Loucy (cell line): ENCODE results near the gene IGDCC3.

Experiments
- H2AFZ ChIP-seq: fragments of 200-600 bp; sonication (generic); 2 replicates; pipeline ENCODE4 v1.6.0; 2016; ENCODE audit warnings: antibody characterized with exemption, mild to moderate bottlenecking, low read length, moderate library complexity
- H3F3A ChIP-seq: fragments of 200-600 bp; 2 replicates; pipeline ENCODE4 v1.6.0; 2016; ENCODE audit warnings: antibody characterized with exemption, low read depth, mild to moderate bottlenecking
- H3K27me3 ChIP-seq: fragments of 200-600 bp; sonication (generic); 2 replicates; pipeline ENCODE4 v1.6.1; 2014; ENCODE audit warnings: low read length, mild to moderate bottlenecking; ENCODE audit not compliant: insufficient read depth, poor library complexity, severe bottlenecking
- H3K36me3 ChIP-seq: fragments of 200-600 bp; sonication (generic); 2 replicates; pipeline ENCODE4 v1.6.1; 2016; ENCODE audit warnings: low read length; ENCODE audit not compliant: insufficient read depth
- H3K4me1 ChIP-seq: fragments of 200-600 bp; sonication (generic); 2 replicates; pipeline ENCODE4 v1.5.1; 2014; ENCODE audit warnings: low read length, mild to moderate bottlenecking; ENCODE audit not compliant: insufficient read depth, poor library complexity, severe bottlenecking
- H3K4me2 ChIP-seq: fragments of 200-600 bp; sonication (generic); 2 replicates; pipeline ENCODE4 v1.6.0; 2014; ENCODE audit warnings: antibody characterized with exemption, low read length, low read depth, mild to moderate bottlenecking; ENCODE audit not compliant: poor library complexity, severe bottlenecking
- H3K4me3 ChIP-seq: fragments of 200-600 bp; sonication (generic); 2 replicates; pipeline ENCODE4 v1.5.1; 2014; ENCODE audit warnings: low read length, mild to moderate bottlenecking, mixed read lengths; ENCODE audit not compliant: poor library complexity, severe bottlenecking
- H3K79me2 ChIP-seq: fragments of 200-600 bp; sonication (generic); 2 replicates; pipeline ENCODE4 v1.6.1; 2014; ENCODE audit warnings: low read length; ENCODE audit not compliant: insufficient read depth
- H3K9ac ChIP-seq: fragments of 200-600 bp; sonication (generic); 2 replicates; pipeline ENCODE4 v1.6.0; 2014; ENCODE audit warnings: mild to moderate bottlenecking, low read depth, low read length, moderate library complexity; ENCODE audit not compliant: poor library complexity, severe bottlenecking
- H3K9me2 ChIP-seq: fragments of 200-600 bp; sonication (generic); replicated peaks from 2 replicates; pipeline ENCODE4 v1.6.1; 2016; ENCODE audit warnings: low read depth, low read length, mixed read lengths
- H3K9me3 ChIP-seq: fragments of 200-600 bp; sonication (generic); 2 replicates; pipeline ENCODE4 v1.6.1; 2014; ENCODE audit warnings: mild to moderate bottlenecking, antibody characterized with exemption, low read length, low read depth; ENCODE audit not compliant: insufficient read depth
- H4K20me1 ChIP-seq: fragments of 200-600 bp; sonication (generic); 2 replicates; pipeline ENCODE4 v1.6.0; 2014; ENCODE audit warnings: antibody characterized with exemption, low read length, mild to moderate bottlenecking; ENCODE audit not compliant: insufficient read depth, poor library complexity, severe bottlenecking
- EZH2phosphoT487 ChIP-seq: fragments of 200-600 bp; IDR thresholded peaks from 2 replicates; pipeline ENCODE4 v1.6.1; 2018; ENCODE audit warnings: antibody characterized with exemption, mild to moderate bottlenecking, moderate library complexity, borderline replicate concordance
- TF ChIP-seq, protein P1 (sequence below): fragments of 200-600 bp; sonication (generic); conservative IDR thresholded peaks from 2 replicates; pipeline ENCODE4 v1.5.1; 2014; ENCODE audit warnings: mild to moderate bottlenecking, antibody characterized with exemption, low read length

IGDCC3 gene

DNA sequence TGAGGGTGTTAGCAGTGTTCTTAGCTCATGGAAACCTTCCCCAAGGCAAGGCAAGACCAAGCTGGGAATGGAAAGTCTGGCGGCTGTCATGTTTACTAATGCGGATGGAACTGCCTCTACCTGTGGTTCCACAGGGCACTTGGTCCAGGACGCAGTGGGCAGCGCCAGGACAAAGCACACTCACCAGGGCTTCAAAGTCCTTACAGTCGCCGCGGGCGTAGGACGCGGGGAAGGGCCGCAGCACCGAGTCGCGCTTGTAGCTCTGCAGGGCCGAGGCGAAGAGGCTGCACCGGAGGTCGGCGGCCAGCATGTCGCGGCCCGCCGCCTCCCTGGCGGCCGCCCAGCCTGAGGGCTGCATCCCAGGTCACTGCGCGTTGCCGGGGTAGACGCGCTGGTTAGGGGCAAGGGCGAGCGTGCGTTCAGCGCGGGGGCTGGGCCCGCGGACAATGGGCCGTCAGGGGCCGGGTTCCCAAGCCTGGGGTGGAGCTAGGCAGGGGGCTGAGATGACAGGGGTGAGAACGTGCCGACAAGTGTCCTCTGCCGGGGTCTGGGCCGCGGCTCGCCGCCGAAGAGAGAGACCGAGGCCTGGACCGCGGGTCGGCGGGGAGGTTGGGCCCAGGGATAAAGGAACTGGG, 91.6 kb downstream of the IGDCC3 start:
- no peaks in the 10 kb centered on the region for H3K9me2 ChIP-seq
- peak overlapping the region; percentile 90 for H3K4me2 ChIP-seq
- H3K4me3 ChIP-seq = peak overlapping the region; percentile 75
- peaks cover 42% of the 10 kb centered on the region for H3K4me1 ChIP-seq
- peak overlapping the region; percentile 85 for H2AFZ ChIP-seq
- peaks cover 48% of the 10 kb centered on the region for H3K79me2 ChIP-seq
- H3K9ac ChIP-seq = peak overlapping the region; percentile 88
- no peaks in the 10 kb centered on the region for H3K9me3 ChIP-seq
- no peak for TF ChIP-seq EZH2phosphoT487
- TF ChIP-seq, protein P1, sequence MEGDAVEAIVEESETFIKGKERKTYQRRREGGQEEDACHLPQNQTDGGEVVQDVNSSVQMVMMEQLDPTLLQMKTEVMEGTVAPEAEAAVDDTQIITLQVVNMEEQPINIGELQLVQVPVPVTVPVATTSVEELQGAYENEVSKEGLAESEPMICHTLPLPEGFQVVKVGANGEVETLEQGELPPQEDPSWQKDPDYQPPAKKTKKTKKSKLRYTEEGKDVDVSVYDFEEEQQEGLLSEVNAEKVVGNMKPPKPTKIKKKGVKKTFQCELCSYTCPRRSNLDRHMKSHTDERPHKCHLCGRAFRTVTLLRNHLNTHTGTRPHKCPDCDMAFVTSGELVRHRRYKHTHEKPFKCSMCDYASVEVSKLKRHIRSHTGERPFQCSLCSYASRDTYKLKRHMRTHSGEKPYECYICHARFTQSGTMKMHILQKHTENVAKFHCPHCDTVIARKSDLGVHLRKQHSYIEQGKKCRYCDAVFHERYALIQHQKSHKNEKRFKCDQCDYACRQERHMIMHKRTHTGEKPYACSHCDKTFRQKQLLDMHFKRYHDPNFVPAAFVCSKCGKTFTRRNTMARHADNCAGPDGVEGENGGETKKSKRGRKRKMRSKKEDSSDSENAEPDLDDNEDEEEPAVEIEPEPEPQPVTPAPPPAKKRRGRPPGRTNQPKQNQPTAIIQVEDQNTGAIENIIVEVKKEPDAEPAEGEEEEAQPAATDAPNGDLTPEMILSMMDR = no peak
- no peaks in the 10 kb centered on the region for H3F3A ChIP-seq
- no peaks in the 10 kb centered on the region for H3K36me3 ChIP-seq
- no peaks in the 10 kb centered on the region for H4K20me1 ChIP-seq
- H3K27me3 ChIP-seq = no peaks in the 10 kb centered on the region

DNA sequence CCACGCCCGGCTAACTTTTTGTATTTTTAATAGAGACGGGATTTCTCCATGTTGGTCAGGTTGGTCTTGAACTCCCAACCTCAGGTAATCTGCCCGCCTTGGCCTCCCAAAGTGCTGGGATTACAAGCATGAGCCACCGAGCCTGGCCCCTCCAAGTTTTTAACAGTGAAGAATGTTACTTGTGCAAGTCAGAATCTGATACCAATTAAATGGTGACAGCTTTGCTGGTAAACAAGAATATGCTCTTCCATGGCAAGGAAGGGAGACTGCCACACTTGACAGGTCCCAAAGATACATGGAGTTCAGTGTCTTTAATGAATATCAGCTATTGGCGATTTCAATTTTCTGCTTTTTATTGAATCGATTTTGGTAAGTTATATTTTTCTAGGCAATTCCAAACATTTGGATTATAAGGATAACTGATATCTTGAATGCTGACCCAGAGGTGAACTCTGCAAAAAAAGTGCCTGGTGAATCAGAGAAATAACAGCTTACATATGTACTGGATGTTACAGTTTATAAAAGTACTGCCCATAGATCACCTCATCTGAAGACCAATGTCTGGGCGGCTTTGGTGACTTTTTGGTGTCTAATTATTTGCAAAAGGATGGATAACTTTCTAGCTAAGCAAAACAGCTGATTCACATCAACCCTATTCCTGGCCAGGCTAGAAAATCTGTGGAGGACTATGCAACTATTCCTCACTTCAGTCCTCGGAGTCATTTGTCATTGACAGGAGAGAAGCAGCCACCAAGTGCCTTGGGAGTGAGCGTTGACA, 92.3 kb downstream of the IGDCC3 start:
- no peak for TF ChIP-seq EZH2phosphoT487
- TF ChIP-seq, protein P1 = no peak
- peaks cover 42% of the 10 kb centered on the region for H3K4me1 ChIP-seq
- no peaks in the 10 kb centered on the region for H4K20me1 ChIP-seq
- no peaks in the 10 kb centered on the region for H3K9me3 ChIP-seq
- H3K36me3 ChIP-seq = no peaks in the 10 kb centered on the region
- peaks cover 55% of the 10 kb centered on the region for H3K79me2 ChIP-seq
- peak overlapping the region; percentile 85 for H2AFZ ChIP-seq
- no peaks in the 10 kb centered on the region for H3K9me2 ChIP-seq
- H3K4me3 ChIP-seq = peak overlapping the region; percentile 75
- peak overlapping the region; percentile 88 for H3K9ac ChIP-seq
- no peaks in the 10 kb centered on the region for H3F3A ChIP-seq
- H3K4me2 ChIP-seq = peak overlapping the region; percentile 90
- no peaks in the 10 kb centered on the region for H3K27me3 ChIP-seq

DNA sequence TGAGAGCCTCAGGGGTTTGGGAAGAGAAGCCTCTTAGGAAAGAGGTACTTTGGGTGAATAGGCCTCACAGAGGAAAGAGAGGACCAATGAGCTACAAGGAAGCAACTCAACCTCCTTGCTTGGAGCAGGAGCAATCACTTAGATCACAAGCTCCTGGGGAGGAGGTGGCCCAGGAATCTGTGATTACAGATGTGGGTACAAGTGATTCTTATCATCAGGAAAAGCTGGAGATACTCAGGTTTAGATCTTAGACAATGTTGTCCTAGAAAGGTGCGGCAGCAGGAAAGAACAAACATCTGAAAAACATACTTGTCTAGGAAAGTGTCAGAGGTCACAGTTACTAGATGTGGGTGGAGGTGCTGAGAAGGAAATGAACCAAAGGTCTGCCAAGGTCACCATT, 99.3 kb downstream of the IGDCC3 start:
- TF ChIP-seq, protein P1 = no peak
- no peak for TF ChIP-seq EZH2phosphoT487
- Histone ChIP-seq H3K4me3 (no peak overlapping the region), H3K27me3 (no peaks in the 10 kb centered on the region), H3K9me3 (no peaks in the 10 kb centered on the region), H3K36me3 (no peaks in the 10 kb centered on the region; the same call in 1 of the 2 replicates), H3F3A (peaks cover 5% of the 10 kb centered on the region; the same call in 1 of the 2 replicates), H2AFZ (no peak overlapping the region), H4K20me1 (peaks cover 4% of the 10 kb centered on the region), H3K9me2 (no peaks in the 10 kb centered on the region), H3K4me2 (peak overlapping the region; percentile 1), H3K9ac (no peak overlapping the region), H3K79me2 (peaks cover 72% of the 10 kb centered on the region), H3K4me1 (peaks cover 40% of the 10 kb centered on the region)
